ENCODE measurements around the gene DIPK1A. TPM values are rescaled to one million over a fixed set of nuclear protein-coding genes. Genes with fewer than 3 reads are reported as not detected.

DIPK1A gene
- total and polyA plus RNA-seq, 9 donors, result 5.9 to 11.0 (median 9.1) TPM

GRCh38 chr1:92936865-92937264 is 24.4 kb downstream of the DIPK1A start:
- H3K27ac ChIP-seq (ENCODE audit: low read length), result no peak overlapping the region
- H3K9me3 ChIP-seq (replicated peaks; ENCODE audit: control insufficient read depth, low read depth, low read length), result no peaks in the 10 kb centered on the region
- WGBS (ENCODE audit: insufficient coverage), result no CpG with 5 or more reads among the region's 1 CpG
- H3K4me3 ChIP-seq (ENCODE audit: low read length), result no peak overlapping the region
- H3K27me3 ChIP-seq (ENCODE audit: control insufficient read depth, insufficient read depth, low read length), result no peaks in the 10 kb centered on the region
- no peak for DNase-seq
- H3K4me1 ChIP-seq (ENCODE audit: control insufficient read depth, insufficient read depth, low read length), result no peaks in the 10 kb centered on the region
- no peaks in the 10 kb centered on the region for H3K36me3 ChIP-seq (ENCODE audit: control insufficient read depth, insufficient read depth, low read length)

GRCh38 chr1:92934395-92935378 is 26.6 kb downstream of the DIPK1A start:
- Histone ChIP-seq H3K4me3 (ENCODE audit: low read length) (no peak overlapping the region), H3K27me3 (ENCODE audit: control insufficient read depth, insufficient read depth, low read length) (no peaks in the 10 kb centered on the region), H3K27ac (ENCODE audit: low read length) (no peak overlapping the region), H3K36me3 (ENCODE audit: control insufficient read depth, insufficient read depth, low read length) (no peaks in the 10 kb centered on the region), H3K9me3 (replicated peaks; ENCODE audit: control insufficient read depth, low read depth, low read length) (no peaks in the 10 kb centered on the region), H3K4me1 (ENCODE audit: control insufficient read depth, insufficient read depth, low read length) (no peaks in the 10 kb centered on the region)
- peak; percentile 87 for DNase-seq
- 32% methylated on average over 3 of the region's 5 CpGs for WGBS (ENCODE audit: insufficient coverage)

- no CpG with 5 or more reads among the region's 2 CpGs for WGBS (ENCODE audit: insufficient coverage)
- H3K4me3 ChIP-seq (ENCODE audit: low read length), result no peak overlapping the region
- DNase-seq, result no peak
- no peaks in the 10 kb centered on the region for H3K36me3 ChIP-seq (ENCODE audit: control insufficient read depth, insufficient read depth, low read length)
- H3K9me3 ChIP-seq (replicated peaks; ENCODE audit: control insufficient read depth, low read depth, low read length), result no peaks in the 10 kb centered on the region
- H3K27me3 ChIP-seq (ENCODE audit: control insufficient read depth, insufficient read depth, low read length), result no peaks in the 10 kb centered on the region
- H3K4me1 ChIP-seq (ENCODE audit: control insufficient read depth, insufficient read depth, low read length), result no peaks in the 10 kb centered on the region
- no peak overlapping the region for H3K27ac ChIP-seq (ENCODE audit: low read length)
Measured at GRCh38 chr1:92933459-92933858, 27.8 kb downstream of the DIPK1A start.

GRCh38 chr1:92931691-92932090 is 29.6 kb downstream of the DIPK1A start:
- Histone ChIP-seq H3K36me3 (ENCODE audit: control insufficient read depth, insufficient read depth, low read length) (no peaks in the 10 kb centered on the region), H3K27ac (ENCODE audit: low read length) (no peak overlapping the region), H3K27me3 (ENCODE audit: control insufficient read depth, insufficient read depth, low read length) (no peaks in the 10 kb centered on the region), H3K4me3 (ENCODE audit: low read length) (no peak overlapping the region), H3K9me3 (replicated peaks; ENCODE audit: control insufficient read depth, low read depth, low read length) (no peaks in the 10 kb centered on the region), H3K4me1 (ENCODE audit: control insufficient read depth, insufficient read depth, low read length) (no peaks in the 10 kb centered on the region)
- no CpG with 5 or more reads among the region's 4 CpGs for WGBS (ENCODE audit: insufficient coverage)
- DNase-seq, result peak; percentile 24

- Histone ChIP-seq H3K27ac (ENCODE audit: low read length) (no peak overlapping the region), H3K36me3 (ENCODE audit: control insufficient read depth, insufficient read depth, low read length) (no peaks in the 10 kb centered on the region), H3K4me3 (ENCODE audit: low read length) (no peak overlapping the region), H3K4me1 (ENCODE audit: control insufficient read depth, insufficient read depth, low read length) (no peaks in the 10 kb centered on the region), H3K27me3 (ENCODE audit: control insufficient read depth, insufficient read depth, low read length) (no peaks in the 10 kb centered on the region), H3K9me3 (replicated peaks; ENCODE audit: control insufficient read depth, low read depth, low read length) (no peaks in the 10 kb centered on the region)
- DNase-seq, result no peak
- 43% methylated on average over 1 of the region's 1 CpG for WGBS (ENCODE audit: insufficient coverage)
Measured at GRCh38 chr1:92929461-92929860, 31.8 kb downstream of the DIPK1A start.

GRCh38 chr1:92927870-92928269 is 33.4 kb downstream of the DIPK1A start:
- Histone ChIP-seq H3K36me3 (ENCODE audit: control insufficient read depth, insufficient read depth, low read length) (no peaks in the 10 kb centered on the region), H3K27me3 (ENCODE audit: control insufficient read depth, insufficient read depth, low read length) (no peaks in the 10 kb centered on the region), H3K4me3 (ENCODE audit: low read length) (no peak overlapping the region), H3K9me3 (replicated peaks; ENCODE audit: control insufficient read depth, low read depth, low read length) (no peaks in the 10 kb centered on the region), H3K27ac (ENCODE audit: low read length) (no peak overlapping the region), H3K4me1 (ENCODE audit: control insufficient read depth, insufficient read depth, low read length) (no peaks in the 10 kb centered on the region)
- DNase-seq, result no peak

- no peak overlapping the region for H3K27ac ChIP-seq (ENCODE audit: low read length)
- H3K36me3 ChIP-seq (ENCODE audit: control insufficient read depth, insufficient read depth, low read length), result no peaks in the 10 kb centered on the region
- WGBS (ENCODE audit: insufficient coverage), result 100% methylated on average over 1 of the region's 1 CpG
- no peak overlapping the region for H3K4me3 ChIP-seq (ENCODE audit: low read length)
- H3K4me1 ChIP-seq (ENCODE audit: control insufficient read depth, insufficient read depth, low read length), result no peaks in the 10 kb centered on the region
- H3K9me3 ChIP-seq (replicated peaks; ENCODE audit: control insufficient read depth, low read depth, low read length), result no peaks in the 10 kb centered on the region
- no peak for DNase-seq
- no peaks in the 10 kb centered on the region for H3K27me3 ChIP-seq (ENCODE audit: control insufficient read depth, insufficient read depth, low read length)
Measured at GRCh38 chr1:92926873-92927272, 34.4 kb downstream of the DIPK1A start.

GRCh38 chr1:92924501-92924900 is 36.8 kb downstream of the DIPK1A start:
- Histone ChIP-seq H3K36me3 (ENCODE audit: control insufficient read depth, insufficient read depth, low read length) (no peaks in the 10 kb centered on the region), H3K27ac (ENCODE audit: low read length) (no peak overlapping the region), H3K27me3 (ENCODE audit: control insufficient read depth, insufficient read depth, low read length) (no peaks in the 10 kb centered on the region), H3K4me1 (ENCODE audit: control insufficient read depth, insufficient read depth, low read length) (no peaks in the 10 kb centered on the region), H3K9me3 (replicated peaks; ENCODE audit: control insufficient read depth, low read depth, low read length) (no peaks in the 10 kb centered on the region), H3K4me3 (ENCODE audit: low read length) (no peak overlapping the region)
- 79% methylated on average over 8 of the region's 9 CpGs for WGBS (ENCODE audit: insufficient coverage)
- no peak for DNase-seq

GRCh38 chr1:92923664-92924063 is 37.6 kb downstream of the DIPK1A start:
- WGBS (ENCODE audit: insufficient coverage), result 50% methylated on average over 1 of the region's 4 CpGs
- no peaks in the 10 kb centered on the region for H3K27me3 ChIP-seq (ENCODE audit: control insufficient read depth, insufficient read depth, low read length)
- no peaks in the 10 kb centered on the region for H3K9me3 ChIP-seq (replicated peaks; ENCODE audit: control insufficient read depth, low read depth, low read length)
- DNase-seq, result no peak
- no peaks in the 10 kb centered on the region for H3K36me3 ChIP-seq (ENCODE audit: control insufficient read depth, insufficient read depth, low read length)
- no peak overlapping the region for H3K27ac ChIP-seq (ENCODE audit: low read length)
- no peaks in the 10 kb centered on the region for H3K4me1 ChIP-seq (ENCODE audit: control insufficient read depth, insufficient read depth, low read length)
- H3K4me3 ChIP-seq (ENCODE audit: low read length), result no peak overlapping the region

- H3K27ac ChIP-seq (ENCODE audit: low read length), result no peak overlapping the region
- 91% methylated on average over 1 of the region's 9 CpGs for WGBS (ENCODE audit: insufficient coverage)
- no peaks in the 10 kb centered on the region for H3K27me3 ChIP-seq (ENCODE audit: control insufficient read depth, insufficient read depth, low read length)
- H3K4me3 ChIP-seq (ENCODE audit: low read length), result no peak overlapping the region
- no peaks in the 10 kb centered on the region for H3K4me1 ChIP-seq (ENCODE audit: control insufficient read depth, insufficient read depth, low read length)
- H3K36me3 ChIP-seq (ENCODE audit: control insufficient read depth, insufficient read depth, low read length), result no peaks in the 10 kb centered on the region
- H3K9me3 ChIP-seq (replicated peaks; ENCODE audit: control insufficient read depth, low read depth, low read length), result no peaks in the 10 kb centered on the region
- DNase-seq, result peak; percentile 23
Measured at GRCh38 chr1:92922356-92923035, 38.8 kb downstream of the DIPK1A start.
